Cardiac ventricle fibroblast (primary cell): ENCODE data around the gene TMEM130. TPM values are rescaled to one million over a fixed set of nuclear protein-coding genes. Genes with fewer than 3 reads are reported as not detected.

Experiments used
- total RNA-seq: library from RNA; depleted of rRNA; stranded (reverse); fragments of >200 nt; gene quantifications from 2 replicates; pipeline ENCODE4 v1.2.3, GENCODE V29; 2015

The TMEM130 gene, protein sequence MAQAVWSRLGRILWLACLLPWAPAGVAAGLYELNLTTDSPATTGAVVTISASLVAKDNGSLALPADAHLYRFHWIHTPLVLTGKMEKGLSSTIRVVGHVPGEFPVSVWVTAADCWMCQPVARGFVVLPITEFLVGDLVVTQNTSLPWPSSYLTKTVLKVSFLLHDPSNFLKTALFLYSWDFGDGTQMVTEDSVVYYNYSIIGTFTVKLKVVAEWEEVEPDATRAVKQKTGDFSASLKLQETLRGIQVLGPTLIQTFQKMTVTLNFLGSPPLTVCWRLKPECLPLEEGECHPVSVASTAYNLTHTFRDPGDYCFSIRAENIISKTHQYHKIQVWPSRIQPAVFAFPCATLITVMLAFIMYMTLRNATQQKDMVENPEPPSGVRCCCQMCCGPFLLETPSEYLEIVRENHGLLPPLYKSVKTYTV
- total RNA-seq = 8.4 and 9.7 TPM in 2 replicates

DNA sequence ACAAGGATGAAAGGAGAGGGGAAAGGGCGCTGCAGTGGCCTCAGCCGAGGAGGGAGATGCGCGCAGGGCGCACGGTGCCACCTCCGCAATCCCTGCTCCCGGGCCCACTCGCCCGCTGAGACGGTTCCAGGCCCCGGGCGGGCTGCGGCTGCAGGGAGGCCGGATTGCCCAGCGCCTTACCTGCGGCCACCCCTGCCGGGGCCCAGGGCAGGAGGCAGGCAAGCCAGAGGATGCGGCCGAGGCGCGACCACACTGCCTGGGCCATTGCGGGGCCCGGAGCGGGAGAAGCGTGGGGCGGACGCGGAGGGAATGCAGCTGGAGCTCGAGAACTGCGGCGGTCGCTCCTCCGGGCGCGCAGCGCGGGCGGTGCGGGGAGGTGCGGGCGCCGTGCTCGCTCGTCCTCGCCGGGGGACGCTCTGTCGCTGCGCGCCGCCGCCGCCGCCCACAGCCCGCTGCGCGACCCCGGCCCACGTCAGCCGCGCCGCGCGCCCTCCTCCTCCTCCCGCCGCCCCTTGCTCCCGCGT is at the start of gene TMEM130:
TMEM130 (minus strand) TSS at position 418 of the 524 bp plus-strand sequence; CDS start at position 265, 153 bp downstream.

DNA sequence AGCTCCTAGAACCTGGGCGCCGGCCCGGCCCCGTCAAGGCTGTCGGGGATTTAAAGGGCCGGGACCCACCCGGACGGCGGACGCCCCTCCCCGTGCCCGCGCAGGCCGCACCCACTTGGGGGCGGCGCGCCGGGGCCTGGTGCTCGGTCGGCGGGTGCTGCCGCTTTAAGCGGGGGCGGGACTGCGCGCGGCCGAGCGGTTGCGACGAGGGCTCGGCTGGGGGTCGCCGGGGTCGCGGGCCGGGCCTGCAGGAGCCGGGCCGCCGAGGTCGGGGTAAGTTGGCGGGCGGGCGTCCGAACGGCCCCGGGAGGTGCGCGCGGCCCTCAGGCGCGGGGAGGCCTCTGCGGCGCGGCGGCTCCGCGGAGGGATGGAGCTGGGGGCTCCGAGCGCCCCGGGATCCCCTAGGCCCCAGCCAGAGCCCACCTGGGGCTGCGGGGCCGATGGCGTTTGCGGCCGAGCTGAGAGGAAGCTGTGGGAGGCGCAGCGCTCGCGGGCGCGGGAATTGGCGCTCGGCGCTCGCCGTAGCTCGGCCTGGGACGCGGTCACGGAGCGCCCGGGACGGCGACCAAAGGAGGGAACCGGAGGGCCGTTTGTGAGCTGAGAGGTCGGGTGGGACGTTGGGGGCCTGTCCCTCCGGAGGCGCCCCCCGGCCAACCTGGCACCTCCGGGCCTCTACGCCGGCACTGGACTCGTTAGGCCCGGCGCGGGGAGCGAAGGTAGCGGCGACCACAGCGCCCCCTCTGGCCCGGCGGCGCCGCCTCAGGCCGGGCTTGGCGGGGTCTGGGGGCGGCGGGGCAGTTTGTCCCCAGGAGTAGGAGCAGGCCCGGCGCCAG is 8.8 kb upstream of the TMEM130 start, which contains the start of gene TRRAP:
TRRAP (plus strand) TSS at position 168 of the 833 bp plus-strand sequence. CDS start 2,619 bp downstream, outside the sequence.

Other genes with a start within 250 kb of the TMEM130 start
- 25.2 and 27.5 TPM in 2 replicates for gene TRRAP, start 8.5 kb upstream of the TMEM130 start, total RNA-seq